Mesenchymal stem cell (in vitro differentiated cells and primary cell): ENCODE data around the gene PLCG2.

ENCODE experiments used
- DNase-seq: peaks from one replicate; pipeline ENCODE4 v3.0.0-alpha.2; 2013
- H2AFZ ChIP-seq: one replicate; pipeline ENCODE4 v1.6.1; 2013; ENCODE audit warnings: low read depth, mild to moderate bottlenecking, control low read depth, inconsistent platforms, low read length, moderate library complexity
- H2AK5ac ChIP-seq: 2 replicates; pipeline ENCODE4 v1.6.1; 2013; ENCODE audit warnings: low read length, moderate library complexity, mild to moderate bottlenecking, inconsistent platforms; ENCODE audit not compliant: severe bottlenecking
- H2BK120ac ChIP-seq: one replicate; pipeline ENCODE4 v1.6.1; 2013; ENCODE audit warnings: low read depth, mild to moderate bottlenecking, inconsistent platforms, low read length, moderate library complexity
- H2BK12ac ChIP-seq, 2 experiments: one replicate each; pipeline ENCODE4 v1.6.1; 2013; ENCODE audit warnings: inconsistent platforms in 2 of 2, low read length in 2 of 2, mild to moderate bottlenecking in 2 of 2, moderate library complexity in 2 of 2, control low read depth in 1 of 2
- H2BK15ac ChIP-seq: one replicate; pipeline ENCODE4 v1.6.1; 2013; ENCODE audit warnings: mild to moderate bottlenecking, low read depth, inconsistent platforms; ENCODE audit not compliant: poor library complexity, severe bottlenecking
- H2BK5ac ChIP-seq: 2 replicates; pipeline ENCODE4 v1.6.1; 2013; ENCODE audit warnings: low read depth, mild to moderate bottlenecking, low read length, control low read depth, inconsistent platforms; ENCODE audit not compliant: poor library complexity, severe bottlenecking
- H3K14ac ChIP-seq, 2 experiments: one replicate each; pipeline ENCODE4 v1.6.1; 2013; ENCODE audit warnings: inconsistent platforms in 2 of 2, low read length in 2 of 2, control low read depth in 1 of 2, mild to moderate bottlenecking in 1 of 2, moderate library complexity in 1 of 2
- H3K18ac ChIP-seq, 2 experiments: one replicate each; pipeline ENCODE4 v1.6.1; 2013; ENCODE audit warnings: inconsistent platforms in 2 of 2, low read length in 2 of 2, control low read depth in 1 of 2, low read depth in 1 of 2, mild to moderate bottlenecking in 1 of 2
- H3K23ac ChIP-seq, 2 experiments: one replicate each; pipeline ENCODE4 v1.6.1; 2013; ENCODE audit warnings: inconsistent platforms in 2 of 2, low read length in 2 of 2, mild to moderate bottlenecking in 2 of 2, moderate library complexity in 2 of 2, control low read depth in 1 of 2
- H3K27ac ChIP-seq: 2 replicates; pipeline ENCODE4 v1.5.1; 2013; ENCODE audit warnings: mild to moderate bottlenecking, moderate library complexity, low read length, control low read depth, inconsistent platforms; ENCODE audit not compliant: poor library complexity, severe bottlenecking
- H3K27me3 ChIP-seq, 2 experiments: 2 replicates each; pipeline versions ENCODE4 v1.6.1 to v1.7.0; 2013; ENCODE audit warnings: low read length in 2 of 2, mild to moderate bottlenecking in 2 of 2, moderate library complexity in 2 of 2, control low read depth in 1 of 2, inconsistent platforms in 1 of 2; ENCODE audit not compliant: control insufficient read depth in 1 of 2, insufficient read depth in 1 of 2
- H3K36me3 ChIP-seq, 2 experiments: 2 replicates each; pipeline versions ENCODE4 v1.6.1 to v1.7.0; 2013; ENCODE audit warnings: low read length in 2 of 2, control low read depth in 1 of 2, inconsistent platforms in 1 of 2, low read depth in 1 of 2, mild to moderate bottlenecking in 1 of 2; ENCODE audit not compliant: insufficient read depth in 2 of 2, control insufficient read depth in 1 of 2
- H3K4ac ChIP-seq, 2 experiments: one replicate each; pipeline ENCODE4 v1.6.1; 2013; ENCODE audit warnings: inconsistent platforms in 2 of 2, low read length in 2 of 2, mild to moderate bottlenecking in 2 of 2, moderate library complexity in 2 of 2, control low read depth in 1 of 2, low read depth in 1 of 2
- H3K4me1 ChIP-seq: 2 replicates; pipeline ENCODE4 v1.6.1; 2013; ENCODE audit warnings: low read depth, low read length, control low read depth; ENCODE audit not compliant: control insufficient read depth, insufficient read depth
- H3K4me2 ChIP-seq: 2 replicates; pipeline ENCODE4 v1.6.1; 2013; ENCODE audit warnings: low read length, mild to moderate bottlenecking, inconsistent platforms; ENCODE audit not compliant: poor library complexity, severe bottlenecking
- H3K4me3 ChIP-seq, 2 experiments: 2 replicates each; pipeline versions ENCODE4 v1.5.1 to v1.7.0; 2013; ENCODE audit warnings: low read length in 2 of 2, mild to moderate bottlenecking in 2 of 2, control low read depth in 1 of 2, low read depth in 1 of 2; ENCODE audit not compliant: insufficient read depth in 1 of 2
- H3K79me1 ChIP-seq: replicated peaks from 2 replicates; pipeline ENCODE4 v1.6.1; 2013; ENCODE audit warnings: mild to moderate bottlenecking, control low read depth, low read length, inconsistent platforms; ENCODE audit not compliant: poor library complexity, severe bottlenecking
- H3K9ac ChIP-seq: 2 replicates; pipeline ENCODE4 v1.7.0; 2013; ENCODE audit warnings: mild to moderate bottlenecking, low read length, moderate library complexity
- H3K9me3 ChIP-seq: 2 replicates; pipeline ENCODE4 v1.7.0; 2013; ENCODE audit warnings: mild to moderate bottlenecking, low read length; ENCODE audit not compliant: control insufficient read depth
- H4K8ac ChIP-seq: one replicate; pipeline ENCODE4 v1.6.1; 2013; ENCODE audit warnings: inconsistent platforms, mild to moderate bottlenecking, low read length, moderate library complexity
- H4K91ac ChIP-seq: one replicate; pipeline ENCODE4 v1.6.1; 2013; ENCODE audit warnings: mild to moderate bottlenecking, low read length, inconsistent platforms
- WGBS: methylation state at CpG from one replicate; pipeline ENCODE4 v1.1.7; 2013; ENCODE audit warnings: mixed read lengths; 5-methylcytosine and 5-hydroxymethylcytosine counted together

Gene PLCG2

DNA sequence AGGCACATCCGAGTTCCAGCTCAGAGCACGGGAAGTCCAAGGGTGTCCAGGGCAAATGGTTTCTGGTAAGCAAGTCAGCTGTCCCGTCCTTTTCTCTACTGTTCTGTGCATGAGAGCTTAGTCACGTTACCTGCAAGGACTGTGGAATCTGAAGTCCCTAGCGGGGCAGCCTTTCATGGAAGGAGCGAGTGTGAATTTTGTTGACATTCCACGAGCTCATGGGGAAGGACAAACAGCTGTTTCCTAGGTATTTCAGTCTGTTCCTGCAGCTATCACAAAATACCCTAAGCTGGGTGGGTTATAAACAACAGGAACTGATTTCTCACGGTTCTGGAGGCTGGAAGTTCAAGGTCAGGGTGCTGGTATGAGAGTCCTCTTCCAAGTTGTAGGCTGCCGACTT is 122.9 kb downstream of the PLCG2 start:
- WGBS: 65% methylated on average over 8 of the region's 9 CpGs
- Histone ChIP-seq H3K79me1 (no peaks in the 10 kb centered on the region), H4K91ac (no peak overlapping the region), H2AK5ac (no peak overlapping the region), H3K4me3 (no peak overlapping the region), H2BK12ac (no peak overlapping the region), H2BK5ac (no peak overlapping the region), H3K9ac (no peak overlapping the region), H3K27ac (no peak overlapping the region), H3K14ac (no peak overlapping the region), H3K4ac (no peak overlapping the region), H3K4me2 (no peak overlapping the region), H2BK120ac (no peak overlapping the region), H3K4me1 (no peaks in the 10 kb centered on the region), H3K36me3 (no peaks in the 10 kb centered on the region), H3K18ac (no peak overlapping the region), H4K8ac (no peak overlapping the region), H2AFZ (no peak overlapping the region), H2BK15ac (no peak overlapping the region), H3K27me3 (no peaks in the 10 kb centered on the region), H3K9me3 (no peaks in the 10 kb centered on the region), H3K23ac (no peak overlapping the region)
- no peak for DNase-seq

GRCh38 chr16:81904320-81904719 is 125.2 kb downstream of the PLCG2 start:
- H3K79me1 ChIP-seq: no peaks in the 10 kb centered on the region
- H3K4ac ChIP-seq: no peak overlapping the region
- no peak overlapping the region for H3K14ac ChIP-seq
- H3K27me3 ChIP-seq: no peaks in the 10 kb centered on the region
- H2AFZ ChIP-seq: no peak overlapping the region
- WGBS: 88% methylated on average over 7 of the region's 8 CpGs
- no peaks in the 10 kb centered on the region for H3K36me3 ChIP-seq
- H3K9ac ChIP-seq: no peak overlapping the region
- no peak overlapping the region for H3K4me3 ChIP-seq
- H3K27ac ChIP-seq: no peak overlapping the region
- H2BK12ac ChIP-seq: no peak overlapping the region
- no peaks in the 10 kb centered on the region for H3K4me1 ChIP-seq
- H2AK5ac ChIP-seq: no peak overlapping the region
- H3K4me2 ChIP-seq: no peak overlapping the region
- no peak overlapping the region for H3K23ac ChIP-seq
- H4K8ac ChIP-seq: no peak overlapping the region
- no peak overlapping the region for H3K18ac ChIP-seq
- DNase-seq: no peak
- no peak overlapping the region for H2BK15ac ChIP-seq
- no peak overlapping the region for H4K91ac ChIP-seq
- H3K9me3 ChIP-seq: no peaks in the 10 kb centered on the region
- no peak overlapping the region for H2BK5ac ChIP-seq
- no peak overlapping the region for H2BK120ac ChIP-seq

GRCh38 chr16:81905277-81905676 is 126.2 kb downstream of the PLCG2 start:
- H3K4me3 ChIP-seq: no peak overlapping the region
- H3K14ac ChIP-seq: no peak overlapping the region
- H2BK12ac ChIP-seq: no peak overlapping the region
- no peak overlapping the region for H3K18ac ChIP-seq
- no peaks in the 10 kb centered on the region for H3K36me3 ChIP-seq
- H4K8ac ChIP-seq: no peak overlapping the region
- no peak overlapping the region for H3K4me2 ChIP-seq
- no peak overlapping the region for H3K9ac ChIP-seq
- no peak for DNase-seq
- H3K79me1 ChIP-seq: no peaks in the 10 kb centered on the region
- no peaks in the 10 kb centered on the region for H3K4me1 ChIP-seq
- no peak overlapping the region for H3K23ac ChIP-seq
- H2BK5ac ChIP-seq: no peak overlapping the region
- WGBS: 69% methylated on average over 7 of the region's 7 CpGs
- H2BK120ac ChIP-seq: no peak overlapping the region
- H4K91ac ChIP-seq: no peak overlapping the region
- H2AK5ac ChIP-seq: no peak overlapping the region
- no peak overlapping the region for H2AFZ ChIP-seq
- no peak overlapping the region for H3K27ac ChIP-seq
- H3K4ac ChIP-seq: no peak overlapping the region
- no peak overlapping the region for H2BK15ac ChIP-seq
- no peaks in the 10 kb centered on the region for H3K27me3 ChIP-seq
- no peaks in the 10 kb centered on the region for H3K9me3 ChIP-seq

DNA sequence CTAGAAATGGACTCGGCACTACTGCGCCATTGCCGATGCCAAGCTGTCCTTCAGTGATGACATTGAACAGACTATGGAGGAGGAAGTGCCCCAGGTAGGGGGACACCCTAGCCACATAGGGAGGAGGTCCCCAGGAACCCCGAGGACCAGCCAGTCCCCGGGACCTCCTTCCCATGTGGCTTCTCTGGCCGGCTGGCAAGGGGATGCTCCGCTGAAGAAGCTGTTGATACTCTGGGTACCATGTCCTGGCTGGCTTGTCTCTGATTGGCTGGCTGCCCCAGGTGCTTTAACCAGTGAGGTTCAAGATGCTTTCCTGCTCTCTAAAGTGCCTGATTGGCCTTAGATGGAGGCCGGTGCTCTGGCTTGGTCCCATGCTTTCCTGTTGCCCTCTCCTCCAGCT is 128.6 kb downstream of the PLCG2 start:
- Histone ChIP-seq H2BK15ac (no peak overlapping the region), H2BK120ac (no peak overlapping the region), H2BK5ac (no peak overlapping the region), H3K4me3 (no peak overlapping the region), H2AK5ac (no peak overlapping the region), H3K4ac (no peak overlapping the region), H4K8ac (no peak overlapping the region), H3K36me3 (no peaks in the 10 kb centered on the region), H3K27ac (no peak overlapping the region), H3K4me2 (no peak overlapping the region), H4K91ac (no peak overlapping the region), H3K9me3 (no peaks in the 10 kb centered on the region), H2AFZ (no peak overlapping the region), H3K27me3 (no peaks in the 10 kb centered on the region), H3K9ac (no peak overlapping the region), H3K23ac (no peak overlapping the region), H3K14ac (no peak overlapping the region), H3K4me1 (no peaks in the 10 kb centered on the region), H3K79me1 (no peaks in the 10 kb centered on the region), H3K18ac (no peak overlapping the region), H2BK12ac (no peak overlapping the region)
- DNase-seq: no peak
- 83% methylated on average over 8 of the region's 8 CpGs for whole genome bisulfite sequencing
